Panc1 (cell line): ENCODE data around the gene ACKR4. TPM values are rescaled to one million over a fixed set of nuclear protein-coding genes. Genes with fewer than 3 reads are reported as not detected.

Experiments
- ATAC-seq: fragments of 200-7000 bp; cut with Tn5 transposase; 2 replicates; pipeline ENCODE4 v1.9.1; 2020; ENCODE audit warnings: mild to moderate bottlenecking, moderate library complexity
- BruUV-seq: library from RNA; stranded (reverse); fragments of 400-500 nt; replicated peaks from 2 replicates; lab custom pipeline; 2021; lab: Mats Ljungman, UMichigan
- CTCF ChIA-PET: fragments of 300-600 bp; sonication (Branson Sonifier 250); formaldehyde crosslinking; loops from one replicate; lab custom pipeline; 2022; ENCODE audit warnings: antibody characterized with exemption; lab: Charles Lee
- POLR2A ChIA-PET: fragments of 300-600 bp; sonication (Branson Sonifier 250); formaldehyde crosslinking; loops from one replicate; lab custom pipeline; 2022; ENCODE audit warnings: antibody characterized with exemption; lab: Charles Lee
- DNase-seq: peaks from one replicate; pipeline ENCODE4 v3.0.0-alpha.2; 2010; ENCODE audit warnings: low read depth, low spot score
- H3K27ac ChIP-seq: 2 replicates; pipeline ENCODE4 v1.5.1; 2011; ENCODE audit warnings: mild to moderate bottlenecking, low read length, inconsistent platforms
- H3K27me3 ChIP-seq: fragments of 200-500 bp; sonication (Bioruptor generic); 2 replicates; pipeline ENCODE4 v1.6.0; 2014; ENCODE audit warnings: low read length, inconsistent platforms; ENCODE audit not compliant: control insufficient read depth, insufficient read depth
- H3K36me3 ChIP-seq: fragments of 200-500 bp; sonication (Bioruptor generic); 2 replicates; pipeline ENCODE4 v1.5.1; 2014; ENCODE audit warnings: inconsistent platforms, mild to moderate bottlenecking, low read length, moderate library complexity; ENCODE audit not compliant: control insufficient read depth, insufficient read depth
- H3K4me1 ChIP-seq: 2 replicates; pipeline ENCODE4 v1.5.1; 2011; ENCODE audit warnings: inconsistent platforms, mild to moderate bottlenecking, low read length, moderate library complexity; ENCODE audit not compliant: control insufficient read depth, insufficient read depth
- H3K4me3 ChIP-seq, 2 experiments: 2 replicates each; pipeline ENCODE4 v1.5.1; 2011 to 2012; ENCODE audit warnings: low read depth in 2 of 2, low read length in 2 of 2, mild to moderate bottlenecking in 2 of 2, inconsistent platforms in 1 of 2, moderate library complexity in 1 of 2
- H3K9me3 ChIP-seq: fragments of 200-500 bp; sonication (Bioruptor generic); 2 replicates; pipeline ENCODE4 v1.5.1; 2014; ENCODE audit warnings: low read depth, mild to moderate bottlenecking, inconsistent platforms, low read length, moderate library complexity; ENCODE audit not compliant: control insufficient read depth, insufficient read depth
- POLR2AphosphoS5 ChIP-seq: IDR thresholded peaks from 2 replicates; pipeline ENCODE4 v1.6.1; 2012; ENCODE audit warnings: mild to moderate bottlenecking, low read depth, low read length, moderate library complexity
- SIN3A ChIP-seq: IDR thresholded peaks from 2 replicates; pipeline ENCODE4 v1.6.1; 2012; ENCODE audit warnings: low read depth, mild to moderate bottlenecking, low read length, moderate library complexity, borderline replicate concordance; ENCODE audit not compliant: insufficient read depth
- TCF7L2 ChIP-seq: IDR thresholded peaks from 2 replicates; pipeline ENCODE4 v1.6.1; 2011; ENCODE audit warnings: mild to moderate bottlenecking, low read depth, low read length, inconsistent platforms
- in situ Hi-C: cut with HindIII; loops from 2 replicates; pipeline ENCODE4 v1.10.0; 2016; ENCODE audit warnings: low sequenced_read_pairs, low pct_unique_long_range_greater_than_20kb
- intact Hi-C: fragments of 100-400 bp; cut with micrococcal nuclease; formaldehyde crosslinking; loops from one replicate; pipeline ENCODE4 v1.10.0; 2022; ENCODE audit not compliant: unreplicated experiment
- total RNA-seq: library from RNA; stranded (reverse); gene quantifications from one replicate; pipeline ENCODE4 v1.2.1, GENCODE V29; 2021; ENCODE audit not compliant: unreplicated experiment
- TF ChIP-seq, protein P1 (sequence below), 2 experiments: IDR thresholded peaks; 2 replicates each; pipeline ENCODE4 v1.6.1; 2011 to 2012; ENCODE audit warnings: low read depth in 2 of 2, control low read depth in 1 of 2, low read length in 1 of 2, mild to moderate bottlenecking in 1 of 2, moderate library complexity in 1 of 2; ENCODE audit not compliant: insufficient read depth in 1 of 2
- TF ChIP-seq, protein P2 (sequence below): fragments of 450-650 bp; IDR thresholded peaks from 2 replicates; pipeline ENCODE4 v1.5.1; 2017; ENCODE audit warnings: mild to moderate bottlenecking

Gene ACKR4
- total RNA-seq, 1 experiment from 2014 or later, result not detected

DNA sequence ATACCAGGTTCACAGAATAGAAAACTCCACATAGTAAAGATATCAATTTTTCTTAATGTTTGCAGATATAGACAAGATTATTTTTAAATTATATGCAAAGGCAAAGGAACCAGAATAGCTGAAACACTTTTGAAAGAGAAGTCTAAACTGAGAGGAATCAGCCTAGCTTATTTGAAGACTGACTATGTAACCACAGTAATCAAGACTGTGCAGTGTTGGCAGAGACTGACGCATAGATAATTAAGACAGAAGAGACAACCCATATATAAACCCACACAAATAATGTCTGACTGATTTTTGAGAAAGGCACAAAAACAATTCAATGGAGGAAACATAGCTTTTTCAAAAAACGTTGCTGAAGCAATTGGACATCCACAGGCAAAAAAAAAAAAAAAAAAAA is 28.6 kb upstream of the ACKR4 start:
- no peaks in the 10 kb centered on the region for H3K9me3 ChIP-seq
- H3K27me3 ChIP-seq, result no peaks in the 10 kb centered on the region
- H3K27ac ChIP-seq, result no peak overlapping the region
- no peak for TF ChIP-seq POLR2AphosphoS5
- no peak for TF ChIP-seq TCF7L2
- no peak for TF ChIP-seq SIN3A
- TF ChIP-seq, protein P1, sequence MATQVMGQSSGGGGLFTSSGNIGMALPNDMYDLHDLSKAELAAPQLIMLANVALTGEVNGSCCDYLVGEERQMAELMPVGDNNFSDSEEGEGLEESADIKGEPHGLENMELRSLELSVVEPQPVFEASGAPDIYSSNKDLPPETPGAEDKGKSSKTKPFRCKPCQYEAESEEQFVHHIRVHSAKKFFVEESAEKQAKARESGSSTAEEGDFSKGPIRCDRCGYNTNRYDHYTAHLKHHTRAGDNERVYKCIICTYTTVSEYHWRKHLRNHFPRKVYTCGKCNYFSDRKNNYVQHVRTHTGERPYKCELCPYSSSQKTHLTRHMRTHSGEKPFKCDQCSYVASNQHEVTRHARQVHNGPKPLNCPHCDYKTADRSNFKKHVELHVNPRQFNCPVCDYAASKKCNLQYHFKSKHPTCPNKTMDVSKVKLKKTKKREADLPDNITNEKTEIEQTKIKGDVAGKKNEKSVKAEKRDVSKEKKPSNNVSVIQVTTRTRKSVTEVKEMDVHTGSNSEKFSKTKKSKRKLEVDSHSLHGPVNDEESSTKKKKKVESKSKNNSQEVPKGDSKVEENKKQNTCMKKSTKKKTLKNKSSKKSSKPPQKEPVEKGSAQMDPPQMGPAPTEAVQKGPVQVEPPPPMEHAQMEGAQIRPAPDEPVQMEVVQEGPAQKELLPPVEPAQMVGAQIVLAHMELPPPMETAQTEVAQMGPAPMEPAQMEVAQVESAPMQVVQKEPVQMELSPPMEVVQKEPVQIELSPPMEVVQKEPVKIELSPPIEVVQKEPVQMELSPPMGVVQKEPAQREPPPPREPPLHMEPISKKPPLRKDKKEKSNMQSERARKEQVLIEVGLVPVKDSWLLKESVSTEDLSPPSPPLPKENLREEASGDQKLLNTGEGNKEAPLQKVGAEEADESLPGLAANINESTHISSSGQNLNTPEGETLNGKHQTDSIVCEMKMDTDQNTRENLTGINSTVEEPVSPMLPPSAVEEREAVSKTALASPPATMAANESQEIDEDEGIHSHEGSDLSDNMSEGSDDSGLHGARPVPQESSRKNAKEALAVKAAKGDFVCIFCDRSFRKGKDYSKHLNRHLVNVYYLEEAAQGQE (IDR thresholded peaks at IDR 0.05; ENCODE audit: insufficient read depth in 1 of 2, low read depth in 2 of 2, low read length in 1 of 2), result no peak
- TF ChIP-seq, protein P2, sequence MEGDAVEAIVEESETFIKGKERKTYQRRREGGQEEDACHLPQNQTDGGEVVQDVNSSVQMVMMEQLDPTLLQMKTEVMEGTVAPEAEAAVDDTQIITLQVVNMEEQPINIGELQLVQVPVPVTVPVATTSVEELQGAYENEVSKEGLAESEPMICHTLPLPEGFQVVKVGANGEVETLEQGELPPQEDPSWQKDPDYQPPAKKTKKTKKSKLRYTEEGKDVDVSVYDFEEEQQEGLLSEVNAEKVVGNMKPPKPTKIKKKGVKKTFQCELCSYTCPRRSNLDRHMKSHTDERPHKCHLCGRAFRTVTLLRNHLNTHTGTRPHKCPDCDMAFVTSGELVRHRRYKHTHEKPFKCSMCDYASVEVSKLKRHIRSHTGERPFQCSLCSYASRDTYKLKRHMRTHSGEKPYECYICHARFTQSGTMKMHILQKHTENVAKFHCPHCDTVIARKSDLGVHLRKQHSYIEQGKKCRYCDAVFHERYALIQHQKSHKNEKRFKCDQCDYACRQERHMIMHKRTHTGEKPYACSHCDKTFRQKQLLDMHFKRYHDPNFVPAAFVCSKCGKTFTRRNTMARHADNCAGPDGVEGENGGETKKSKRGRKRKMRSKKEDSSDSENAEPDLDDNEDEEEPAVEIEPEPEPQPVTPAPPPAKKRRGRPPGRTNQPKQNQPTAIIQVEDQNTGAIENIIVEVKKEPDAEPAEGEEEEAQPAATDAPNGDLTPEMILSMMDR, result no peak
- H3K36me3 ChIP-seq, result no peaks in the 10 kb centered on the region
- BruUV-seq, result no TSS peak
- in situ Hi-C loops, result no loop called here
- CTCF ChIA-PET, result no interaction called here
- intact Hi-C loops, result no loop called here
- no peak for DNase-seq
- POLR2A ChIA-PET, result no interaction called here
- no peak overlapping the region for H3K4me3 ChIP-seq
- ATAC-seq, result no peak
- H3K4me1 ChIP-seq, result no peaks in the 10 kb centered on the region

DNA sequence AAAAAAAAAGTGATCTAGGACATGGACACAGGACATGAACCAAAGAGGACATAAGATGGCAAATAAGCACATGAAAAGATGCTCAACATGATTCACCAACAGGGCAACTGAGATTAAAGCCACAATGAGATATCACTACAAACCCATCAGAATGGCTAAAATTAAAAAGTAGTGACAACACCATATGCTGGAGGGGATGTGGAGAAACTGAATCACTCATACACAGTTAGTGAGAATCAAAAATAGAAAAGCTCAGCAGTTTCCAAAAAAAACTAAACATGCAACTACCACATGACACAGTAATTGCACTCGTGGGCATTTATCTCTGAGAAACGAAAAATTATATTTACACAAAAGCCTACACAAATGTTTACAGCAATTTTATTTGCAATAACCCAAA is 27.9 kb upstream of the ACKR4 start:
- Histone ChIP-seq H3K4me3 (no peak overlapping the region), H3K9me3 (no peaks in the 10 kb centered on the region), H3K27me3 (no peaks in the 10 kb centered on the region), H3K4me1 (no peaks in the 10 kb centered on the region), H3K27ac (no peak overlapping the region), H3K36me3 (no peaks in the 10 kb centered on the region)
- intact Hi-C loops (loop anchor here (1.0 kb wide), 1 partner anchor 21 kb away; no protein-coding TSS in a partner anchor), in situ Hi-C loops (no loop called here)
- TF ChIP-seq, protein P1 (IDR thresholded peaks at IDR 0.05; ENCODE audit: insufficient read depth in 1 of 2, low read depth in 2 of 2, low read length in 1 of 2), result no peak
- TF ChIP-seq, protein P2, result no peak
- TF ChIP-seq TCF7L2 (no peak), POLR2AphosphoS5 (no peak), SIN3A (no peak)
- DNase-seq, result no peak
- ChIA-PET POLR2A (no interaction called here), CTCF (no interaction called here)
- no peak for ATAC-seq
- BruUV-seq, result no TSS peak
